Left lung (tissue), 10 donors: ENCODE data around the gene RNF4. TPM values are rescaled to one million over a fixed set of nuclear protein-coding genes. Genes with fewer than 3 reads are reported as not detected.

ENCODE experiments used
- ATAC-seq: fragments of 200-7000 bp; cut with Tn5 transposase; one replicate; pipeline ENCODE4 v1.9.1; 2020; ENCODE audit warnings: moderate library complexity
- DNase-seq, 4 donors: peaks; one replicate each; pipeline ENCODE4 v3.0.0-alpha.2; 2013 to 2020
- H3K27ac ChIP-seq, 2 donors: fragments of 200-600 bp; sonication (generic) in 1 of 2; one replicate each; pipeline versions ENCODE4 v1.5.0 to v1.8.0; 2020 to 2021
- H3K27me3 ChIP-seq, 2 donors: fragments of 200-600 bp; sonication (generic) in 1 of 2; one replicate each; pipeline versions ENCODE4 v1.5.0 to v1.8.0; 2020 to 2021
- H3K36me3 ChIP-seq, 2 donors: fragments of 200-600 bp; sonication (generic) in 1 of 2; one replicate each; pipeline versions ENCODE4 v1.5.0 to v1.8.0; 2020 to 2021
- H3K4me1 ChIP-seq, 2 donors: fragments of 200-600 bp; one replicate each; pipeline ENCODE4 v1.8.0; 2021
- H3K4me3 ChIP-seq, 2 donors: fragments of 200-600 bp; sonication (generic) in 1 of 2; one replicate each; pipeline versions ENCODE4 v1.5.0 to v1.8.0; 2020 to 2021; ENCODE audit warnings: mild to moderate bottlenecking in 1 of 2
- H3K9me3 ChIP-seq, 2 donors: fragments of 200-600 bp; sonication (generic) in 1 of 2; one replicate each; pipeline versions ENCODE4 v1.5.0 to v1.8.0; 2020 to 2021
- CTCF ChIP-seq, 2 donors: fragments of 200-600 bp; sonication (generic) in 1 of 2; IDR thresholded peaks; one replicate each; pipeline versions ENCODE4 v1.5.0 to v1.8.0; 2021; ENCODE audit warnings: antibody characterized with exemption in 2 of 2
- intact Hi-C, 2 donors: fragments of 100-400 bp; cut with DNase I; formaldehyde crosslinking; loops; one replicate each; pipeline versions ENCODE4 v1.11.2 to v1.14.2; 2022
- polyA plus RNA-seq, 6 donors: library from polyadenylated mRNA; unstranded; fragments of 120-200 nt; gene quantifications; one replicate each; pipeline ENCODE4 v1.2.1, GENCODE V29; 2013; ENCODE audit not compliant: insufficient read length in 6 of 6
- total RNA-seq, 2 donors: library from RNA; stranded (reverse); fragmentation: NEBNext Ultra II Directional; extraction: Animal tissue kit (Norgen Biotek cat#: 25700); gene quantifications; one replicate each; pipeline ENCODE4 v1.2.1, GENCODE V29; 2021
- donor health status: DM: no; HTN: yes; CAD: no.
- donor health status: DM: no; HTN: no; CAD: no.

RNF4 gene
- total and polyA plus RNA-seq, 8 donors, result 42.2 to 68.4 (median 62.7) TPM

GRCh38 chr4:2433609-2434350, 35.1 kb upstream of the RNF4 start:
- ATAC-seq (no peak), DNase-seq (peak in 1 of 4 donors; percentile 59)
- H3K4me3 ChIP-seq, result no peak overlapping the region
- no peaks in the 10 kb centered on the region for H3K9me3 ChIP-seq
- intact Hi-C loops, result no loop called here
- no peaks in the 10 kb centered on the region for H3K36me3 ChIP-seq
- no peak overlapping the region for H3K27ac ChIP-seq
- no peak for TF ChIP-seq CTCF (IDR thresholded peaks at IDR 0.05)
- H3K27me3 ChIP-seq, result peaks cover 0 to 6% of the 10 kb centered on the region in 2 donors
- H3K4me1 ChIP-seq, result no peaks in the 10 kb centered on the region

GRCh38 chr4:2434420-2434819, 34.5 kb upstream of the RNF4 start:
- intact Hi-C loops, result no loop called here
- no peak overlapping the region for H3K27ac ChIP-seq
- peaks cover 0 to 6% of the 10 kb centered on the region in 2 donors for H3K27me3 ChIP-seq
- ATAC-seq (no peak), DNase-seq (peak in 1 of 4 donors; percentile 35)
- no peak for TF ChIP-seq CTCF (IDR thresholded peaks at IDR 0.05)
- no peaks in the 10 kb centered on the region for H3K36me3 ChIP-seq
- H3K4me1 ChIP-seq, result no peaks in the 10 kb centered on the region
- H3K9me3 ChIP-seq, result no peaks in the 10 kb centered on the region
- H3K4me3 ChIP-seq, result no peak overlapping the region

GRCh38 chr4:2436301-2436700, 32.6 kb upstream of the RNF4 start:
- ATAC-seq, result no peak
- TF ChIP-seq CTCF (IDR thresholded peaks at IDR 0.05), result no peak
- Histone ChIP-seq H3K27ac (no peak overlapping the region), H3K4me3 (no peak overlapping the region), H3K27me3 (peaks cover 0 to 6% of the 10 kb centered on the region in 2 donors), H3K36me3 (no peaks in the 10 kb centered on the region), H3K9me3 (no peaks in the 10 kb centered on the region), H3K4me1 (no peaks in the 10 kb centered on the region)
- intact Hi-C loops, result no loop called here
- DNase-seq, result peak in 1 of 4 donors; percentile 25

GRCh38 chr4:2436761-2437474, 32.0 kb upstream of the RNF4 start:
- H3K4me3 ChIP-seq, result no peak overlapping the region
- peak in 1 of 4 donors; percentile 67 for DNase-seq
- peaks cover 0 to 6% of the 10 kb centered on the region in 2 donors for H3K27me3 ChIP-seq
- intact Hi-C loops, result no loop called here
- ATAC-seq, result no peak
- TF ChIP-seq CTCF (IDR thresholded peaks at IDR 0.05), result no peak
- H3K9me3 ChIP-seq, result no peaks in the 10 kb centered on the region
- H3K27ac ChIP-seq, result no peak overlapping the region
- H3K4me1 ChIP-seq, result no peaks in the 10 kb centered on the region
- no peaks in the 10 kb centered on the region for H3K36me3 ChIP-seq

- Histone ChIP-seq H3K9me3 (no peaks in the 10 kb centered on the region), H3K36me3 (no peaks in the 10 kb centered on the region), H3K4me3 (no peak overlapping the region), H3K27me3 (peaks cover 0 to 6% of the 10 kb centered on the region in 2 donors), H3K4me1 (no peaks in the 10 kb centered on the region), H3K27ac (no peak overlapping the region)
- DNase-seq (peak in 1 of 4 donors; percentile 44), ATAC-seq (no peak)
- TF ChIP-seq CTCF (IDR thresholded peaks at IDR 0.05), result no peak
- intact Hi-C loops, result no loop called here
Observed at GRCh38 chr4:2437475-2438215, 31.3 kb upstream of the RNF4 start.
